ENCODE data around the gene UNCX.
"Not testable (repeated sequence)": the region's sequence is repeated elsewhere in the genome, so short reads cannot be mapped to it uniquely, and the experiment has no call there.

The UNCX gene

GRCh38 chr7:1278543-1278942, 45.9 kb downstream of the UNCX start:
- DNase-seq (ENCODE audit: low spot score) = no peak

- no peak for DNase-seq (ENCODE audit: low spot score)
These were observed 46.4 kb downstream of the UNCX start for GRCh38 chr7:1279041-1279440.

- not testable (repeated sequence) for DNase-seq (ENCODE audit: low spot score)
These were observed 47.2 kb downstream of the UNCX start for GRCh38 chr7:1279895-1280294.

GRCh38 chr7:1281068-1281467, 48.4 kb downstream of the UNCX start:
- no peak for DNase-seq (ENCODE audit: low spot score)

GRCh38 chr7:1282679-1283078, 50.0 kb downstream of the UNCX start:
- no peak for DNase-seq (ENCODE audit: low spot score)

- DNase-seq (ENCODE audit: low spot score) = no peak
These were observed 50.7 kb downstream of the UNCX start for GRCh38 chr7:1283337-1283736.

GRCh38 chr7:1283941-1284742, 51.5 kb downstream of the UNCX start:
- DNase-seq (ENCODE audit: low spot score) = no peak

- no peak for DNase-seq (ENCODE audit: low spot score)
These were observed 52.2 kb downstream of the UNCX start for GRCh38 chr7:1284743-1285458.

- DNase-seq (ENCODE audit: low spot score) = no peak
These were observed 53.1 kb downstream of the UNCX start for GRCh38 chr7:1285556-1286301.

Measured in cerebellar cortex (tissue), 1 donor.